HG03520 (cell line): ENCODE results near the gene RARS2.
"Not testable (repeated sequence)": the region's sequence is repeated elsewhere in the genome, so short reads cannot be mapped to it uniquely, and the experiment has no call there.

ENCODE experiments used
- ATAC-seq: cut with Tn5 transposase; IDR thresholded peaks from one replicate; pipeline ENCODE4 v1.9.1; 2021; ENCODE audit warnings: mild to moderate bottlenecking, moderate library complexity; ENCODE audit not compliant: unreplicated experiment

RARS2 gene

GRCh38 chr6:87589693-87590416 lies at the start of gene RARS2, which contains the start of gene ORC3:
TSS of gene RARS2 (minus strand) at chr6:87589987. CDS start at chr6:87589957, 30 bp downstream.
TSS of gene ORC3 (plus strand) at chr6:87590135. CDS start at chr6:87590169, 34 bp downstream.
- peak; percentile 100 for ATAC-seq

GRCh38 chr6:87639373-87639772 lies 49.6 kb upstream of the RARS2 start:
- ATAC-seq, result no peak

GRCh38 chr6:87637106-87637505 lies 47.3 kb upstream of the RARS2 start:
- ATAC-seq, result no peak

- no peak for ATAC-seq
Observed at GRCh38 chr6:87636315-87636714, 46.5 kb upstream of the RARS2 start.

GRCh38 chr6:87633851-87634250 lies 44.1 kb upstream of the RARS2 start:
- ATAC-seq, result no peak

- no peak for ATAC-seq
Observed at GRCh38 chr6:87630746-87631145, 41.0 kb upstream of the RARS2 start.

- no peak for ATAC-seq
Observed at GRCh38 chr6:87628881-87629280, 39.1 kb upstream of the RARS2 start.

GRCh38 chr6:87628424-87628823 lies 38.6 kb upstream of the RARS2 start:
- no peak for ATAC-seq

GRCh38 chr6:87623248-87623647 lies 33.5 kb upstream of the RARS2 start:
- no peak for ATAC-seq

- no peak for ATAC-seq
Observed at GRCh38 chr6:87618531-87618930, 28.7 kb upstream of the RARS2 start.

GRCh38 chr6:87617405-87617804 lies 27.6 kb upstream of the RARS2 start:
- no peak for ATAC-seq

- ATAC-seq, result not testable (repeated sequence)
Observed at GRCh38 chr6:87613018-87613417, 23.2 kb upstream of the RARS2 start.

GRCh38 chr6:87608802-87609201 lies 19.0 kb upstream of the RARS2 start:
- ATAC-seq, result no peak

GRCh38 chr6:87606199-87606598 lies 16.4 kb upstream of the RARS2 start:
- no peak for ATAC-seq

GRCh38 chr6:87600576-87600975 lies 10.8 kb upstream of the RARS2 start:
- no peak for ATAC-seq

GRCh38 chr6:87590990-87591389 lies 1.2 kb upstream of the RARS2 start:
- no peak for ATAC-seq

- no peak for ATAC-seq
Observed at GRCh38 chr6:87590417-87590880, 662 bp upstream of the RARS2 start.

- no peak for ATAC-seq
Observed at GRCh38 chr6:87588756-87589407, 905 bp downstream of the RARS2 start.

GRCh38 chr6:87586371-87587077 lies 3.3 kb downstream of the RARS2 start:
- no peak for ATAC-seq

GRCh38 chr6:87583822-87584221 lies 6.0 kb downstream of the RARS2 start:
- ATAC-seq, result no peak

GRCh38 chr6:87575423-87575822 lies 14.4 kb downstream of the RARS2 start:
- no peak for ATAC-seq
